NCI-H2171 treated with DMSO at 0.1 percent for 48 hours (cell line): ENCODE data around the gene KRT7.

ENCODE experiments used
- DNase-seq: peaks from one replicate; lab custom pipeline; 2025; lab: John Stamatoyannopoulos, UW

The KRT7 gene

DNA sequence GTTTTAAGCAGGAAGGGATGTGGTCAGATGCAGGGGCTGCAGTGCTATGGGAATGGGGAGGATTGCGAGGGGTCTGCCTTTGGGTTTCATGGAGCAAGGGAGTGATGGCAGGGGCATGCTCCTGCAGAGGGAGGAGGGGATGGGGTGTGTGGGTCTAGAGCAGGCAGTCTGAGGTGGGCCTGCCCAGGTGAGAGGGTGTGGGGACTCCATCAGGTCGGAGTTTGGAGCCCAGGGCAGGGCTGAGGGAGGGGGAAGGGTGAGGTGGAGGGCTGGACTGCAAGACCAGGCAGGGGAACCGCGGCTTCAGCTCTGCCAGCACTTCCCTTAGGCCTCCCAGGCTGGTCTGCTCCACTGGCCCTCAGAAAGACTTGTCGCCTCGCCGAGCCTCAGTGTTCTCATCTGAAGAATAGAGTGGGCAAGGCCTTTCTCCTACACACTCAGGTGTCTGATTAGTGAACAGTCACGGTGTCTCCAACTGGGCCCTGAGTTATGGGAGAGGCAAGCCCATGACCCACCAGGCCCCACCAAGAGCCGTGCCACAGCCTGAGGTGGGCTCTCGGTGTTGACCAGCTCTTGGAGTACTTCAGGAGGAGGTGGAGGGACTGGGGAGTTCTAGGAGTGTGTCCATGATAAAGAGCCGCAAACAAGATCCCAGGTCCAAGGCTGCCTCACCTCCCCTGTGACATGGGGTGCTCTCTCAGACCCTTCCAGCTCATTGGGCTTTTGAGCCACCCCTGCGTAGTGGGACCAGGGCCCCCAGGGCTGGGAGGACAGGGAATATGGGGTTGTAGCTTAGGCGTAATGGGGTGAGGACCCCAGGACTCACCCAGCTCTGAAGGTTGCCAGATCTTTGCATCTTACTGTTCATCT, 21.1 kb upstream of the KRT7 start:
- DNase-seq: no peak

DNA sequence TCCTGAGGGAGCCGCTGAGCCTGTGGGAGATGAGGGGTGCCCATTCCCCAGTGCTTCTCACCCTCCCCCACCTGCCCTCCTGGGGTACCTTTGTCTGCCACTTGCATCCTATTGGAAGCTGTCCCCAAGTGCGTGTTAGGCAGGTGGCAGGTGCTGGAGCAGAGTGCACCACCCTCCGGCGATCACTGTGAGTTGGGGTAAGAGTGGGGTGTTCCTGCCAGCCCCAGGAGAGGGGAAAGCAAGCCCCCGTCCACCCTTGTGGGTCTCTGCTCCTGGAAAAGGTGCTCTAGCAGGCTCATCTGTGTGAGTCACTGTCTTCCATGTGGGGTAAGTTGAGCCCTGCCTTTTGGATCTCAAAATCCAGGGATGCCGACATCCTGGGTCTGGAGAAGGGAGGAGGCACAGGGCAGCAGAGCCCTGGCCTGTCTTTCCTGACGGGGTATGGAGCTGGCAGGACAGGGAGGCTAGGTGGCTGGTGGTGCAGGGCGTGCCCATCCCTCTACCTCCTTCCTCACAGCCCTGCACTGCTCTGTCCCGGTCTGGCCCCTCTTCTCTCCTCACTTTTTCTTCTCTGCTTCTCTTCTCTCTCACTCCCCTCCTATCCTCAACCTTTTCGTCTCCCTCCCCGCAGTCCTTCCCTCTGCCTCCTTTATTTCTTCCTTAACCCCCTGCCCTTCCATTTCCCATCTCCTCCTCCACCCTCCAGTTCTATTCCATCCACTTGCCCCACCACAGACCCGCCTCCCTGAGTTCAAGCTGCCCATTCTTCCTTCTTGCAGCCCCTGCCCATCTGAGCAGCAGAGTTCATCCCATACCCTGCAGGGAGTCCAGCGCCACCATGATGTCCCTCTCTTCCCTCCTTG, 20.1 kb upstream of the KRT7 start:
- DNase-seq: no peak

DNA sequence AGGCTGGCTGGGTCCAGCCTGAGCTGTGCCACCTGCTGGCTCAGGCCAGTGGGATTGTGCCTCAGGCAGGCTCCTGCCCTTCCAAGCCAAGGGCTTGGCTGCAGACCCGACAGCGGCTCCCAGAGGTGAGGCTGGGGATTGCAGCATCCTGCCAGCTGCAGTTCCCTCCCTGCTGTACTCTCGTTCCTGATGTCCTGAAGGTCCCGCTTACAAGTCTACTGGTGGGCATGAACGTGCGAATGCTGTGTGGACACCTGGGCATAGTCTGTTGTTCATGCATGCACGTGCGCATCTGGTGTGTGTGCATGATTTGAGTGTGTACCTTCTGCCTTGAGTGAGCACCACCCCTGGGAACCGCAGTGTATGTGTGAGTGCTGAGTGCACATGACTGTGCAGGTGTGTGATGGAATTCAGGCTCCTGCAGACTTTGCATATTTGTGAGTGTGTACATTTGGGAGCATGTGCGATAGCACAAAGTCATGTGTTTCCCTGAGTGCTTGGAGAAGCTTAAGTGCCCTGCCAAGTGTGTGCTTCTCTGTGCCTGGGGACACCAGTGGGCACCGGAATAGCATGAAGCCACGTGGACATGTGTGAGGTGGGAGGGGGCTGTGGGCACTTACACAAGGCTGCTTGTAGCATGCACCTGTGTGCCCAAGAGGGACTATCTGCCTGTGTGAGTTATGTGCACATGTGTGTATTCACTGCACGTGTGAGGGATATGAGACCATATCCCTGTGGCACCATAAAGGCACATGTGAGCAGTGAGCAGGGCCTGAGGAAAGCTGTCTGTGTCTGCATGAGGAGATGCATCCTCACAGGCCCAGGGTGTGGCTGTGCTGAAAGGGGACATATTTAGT, 19.3 kb upstream of the KRT7 start:
- no peak for DNase-seq

DNA sequence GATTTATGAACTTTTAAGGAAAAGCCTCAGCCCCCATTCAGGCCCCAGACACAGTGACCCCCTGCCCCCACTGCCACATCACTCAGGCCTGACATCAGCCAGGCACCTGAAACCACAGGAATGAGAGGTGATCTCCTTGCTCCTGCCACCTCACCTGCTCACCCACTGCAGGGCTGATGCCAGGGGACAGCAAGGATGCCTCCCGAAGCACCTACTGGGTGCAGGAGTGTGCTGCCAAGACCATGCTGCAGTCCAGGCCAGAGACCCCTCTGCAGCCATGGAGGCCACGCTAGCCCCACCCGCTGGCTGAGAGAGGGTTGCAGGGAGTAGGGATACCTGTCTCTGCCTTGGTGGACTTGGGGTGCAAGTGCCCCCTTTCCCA, 18.6 kb upstream of the KRT7 start:
- no peak for DNase-seq

DNA sequence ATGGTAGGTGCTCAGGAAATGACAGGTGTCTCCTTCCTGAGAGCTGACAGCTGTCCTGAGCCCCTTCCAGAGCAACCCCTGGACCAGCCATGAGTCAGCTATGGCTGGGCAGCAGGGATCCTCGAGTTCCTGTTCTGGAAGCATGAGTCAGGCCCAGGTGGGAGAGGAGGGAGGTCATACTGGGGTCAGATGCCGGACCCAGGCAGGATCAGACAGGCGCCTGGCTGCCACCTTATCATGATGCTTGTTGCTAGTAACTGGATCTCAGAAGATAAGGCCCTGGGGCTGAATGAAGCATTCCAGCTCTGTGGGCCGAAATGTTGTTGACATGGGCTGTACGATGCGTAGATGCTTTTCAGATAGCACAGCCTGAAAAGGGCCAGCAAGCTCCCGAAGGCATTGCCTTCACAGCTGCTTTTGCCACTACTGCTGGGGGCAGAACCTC, 17.4 kb upstream of the KRT7 start:
- no peak for DNase-seq

DNA sequence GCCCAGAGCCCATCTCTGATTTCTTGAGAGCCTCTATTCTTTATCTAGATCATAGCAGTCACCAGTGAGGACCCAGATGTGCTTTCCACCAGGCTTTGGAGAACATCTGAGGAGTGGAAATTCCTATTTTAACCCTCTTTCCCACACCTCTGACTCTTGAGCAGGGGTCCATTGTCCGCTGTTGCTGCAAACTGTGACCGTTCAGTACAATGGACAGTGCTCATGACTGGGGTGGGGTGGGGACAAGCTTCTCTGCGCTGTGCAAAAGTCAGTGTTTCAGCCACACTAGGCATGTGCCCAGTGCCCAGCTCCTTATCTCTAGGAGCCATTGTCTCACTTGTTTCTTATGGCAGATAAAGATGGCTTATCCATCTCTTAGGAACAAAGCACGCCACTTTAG, 16.9 kb upstream of the KRT7 start:
- no peak for DNase-seq

DNA sequence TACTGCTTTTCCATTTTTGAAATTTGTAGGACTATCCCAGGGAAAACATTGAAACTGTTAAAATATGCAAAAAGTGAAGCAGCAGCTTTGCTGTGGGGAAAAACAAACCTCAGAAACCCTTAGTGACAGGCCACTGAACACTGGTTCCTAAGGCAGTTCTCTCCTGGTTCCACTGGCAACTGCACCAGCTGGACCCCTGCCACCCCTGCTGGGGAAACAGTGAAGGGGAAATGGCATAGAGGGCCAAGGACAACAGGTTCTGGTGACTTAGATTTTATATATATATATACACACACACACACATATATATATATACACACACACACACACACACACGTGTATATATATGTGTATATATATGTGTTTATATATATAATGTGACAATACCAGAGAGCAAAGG, 16.2 kb upstream of the KRT7 start:
- no peak for DNase-seq

DNA sequence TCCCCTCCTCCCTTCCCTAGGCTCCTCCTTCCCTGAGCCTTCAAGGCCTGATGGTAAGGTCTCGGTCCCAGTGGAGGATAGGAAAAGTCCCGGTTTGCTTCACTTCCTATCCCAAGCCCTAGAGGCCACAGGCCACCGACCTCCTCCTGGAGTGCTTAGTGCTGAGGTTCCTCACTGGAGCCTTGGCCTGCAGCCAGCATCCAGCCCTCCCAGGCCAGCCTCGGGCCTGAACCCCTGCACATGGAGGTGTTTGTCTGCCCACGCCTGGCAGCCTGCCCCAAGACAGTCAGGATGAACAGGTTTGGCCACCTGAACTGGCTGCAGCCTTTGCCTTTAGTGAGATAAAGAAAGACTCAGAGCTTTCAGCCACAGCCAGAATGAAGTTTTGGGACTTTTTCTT, 15.8 kb upstream of the KRT7 start:
- no peak for DNase-seq

DNA sequence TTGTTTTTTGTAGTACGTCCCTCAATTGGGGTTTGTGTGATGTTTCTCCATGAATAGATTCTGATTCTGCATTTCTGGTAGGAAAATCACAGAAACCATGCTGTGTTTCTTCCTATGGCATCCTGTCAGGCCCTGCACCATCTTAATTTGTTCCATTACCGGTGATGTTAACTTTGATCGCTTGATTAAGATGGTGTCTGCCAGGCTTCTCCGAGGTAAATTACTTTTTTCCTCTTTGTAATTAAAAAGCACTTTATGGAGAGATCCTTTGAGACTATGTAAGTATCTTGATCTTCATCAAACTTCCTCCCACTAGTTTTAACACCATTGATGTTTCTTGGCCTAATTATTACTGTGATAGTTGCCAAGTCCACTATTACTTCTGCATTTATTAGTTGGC, 15.0 kb upstream of the KRT7 start:
- no peak for DNase-seq

DNA sequence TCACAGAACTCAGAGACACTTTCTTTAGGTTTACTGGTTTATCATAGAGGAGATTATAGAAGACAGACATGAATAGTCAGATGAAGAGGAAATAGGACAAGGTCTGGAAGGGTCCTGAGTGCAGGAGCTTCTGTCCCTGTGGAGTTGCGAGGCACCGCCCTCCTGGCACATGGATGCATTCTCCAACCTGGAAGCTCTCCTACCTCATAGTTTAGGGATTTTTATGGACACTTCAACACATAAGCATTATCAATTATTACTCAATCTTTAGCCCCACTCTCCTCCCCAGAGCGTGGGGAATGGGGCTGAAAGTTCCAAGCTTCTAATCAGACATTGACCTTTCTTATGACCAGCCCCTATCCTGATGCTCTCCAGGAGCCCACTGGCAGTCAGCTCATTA, 12.6 kb upstream of the KRT7 start:
- DNase-seq: no peak

DNA sequence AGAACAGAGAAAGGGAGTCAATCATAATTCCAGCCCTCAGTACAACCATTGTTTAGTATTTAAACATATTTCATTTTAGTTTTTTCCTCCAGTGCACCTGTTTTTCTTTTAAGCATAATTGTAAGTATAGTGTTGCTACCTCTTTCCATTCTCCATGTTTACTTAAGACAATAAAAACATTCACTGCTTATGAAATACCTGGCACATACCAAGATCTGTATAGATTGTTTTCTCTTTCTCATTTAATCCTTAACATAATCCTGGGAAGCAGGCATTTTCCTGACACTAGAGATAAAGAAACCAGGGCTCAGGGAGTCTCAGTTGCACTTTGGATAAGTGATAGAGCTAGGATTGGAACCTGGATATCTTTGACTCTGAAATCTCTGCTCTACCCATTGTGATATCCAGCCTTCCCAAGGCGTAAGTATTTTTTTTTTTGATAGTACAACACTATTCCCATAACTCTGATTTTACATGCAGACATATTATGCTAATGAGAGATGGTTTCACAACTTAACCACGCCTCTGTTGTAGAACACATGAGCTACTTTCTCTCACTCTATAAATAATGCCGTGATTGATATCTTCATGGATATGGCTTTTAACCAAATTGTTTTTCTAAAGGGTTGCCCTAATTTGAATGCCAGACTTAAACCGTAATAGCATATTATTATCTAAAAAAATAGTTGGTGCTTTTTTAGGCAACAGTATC, 11.8 kb upstream of the KRT7 start:
- DNase-seq: no peak

DNA sequence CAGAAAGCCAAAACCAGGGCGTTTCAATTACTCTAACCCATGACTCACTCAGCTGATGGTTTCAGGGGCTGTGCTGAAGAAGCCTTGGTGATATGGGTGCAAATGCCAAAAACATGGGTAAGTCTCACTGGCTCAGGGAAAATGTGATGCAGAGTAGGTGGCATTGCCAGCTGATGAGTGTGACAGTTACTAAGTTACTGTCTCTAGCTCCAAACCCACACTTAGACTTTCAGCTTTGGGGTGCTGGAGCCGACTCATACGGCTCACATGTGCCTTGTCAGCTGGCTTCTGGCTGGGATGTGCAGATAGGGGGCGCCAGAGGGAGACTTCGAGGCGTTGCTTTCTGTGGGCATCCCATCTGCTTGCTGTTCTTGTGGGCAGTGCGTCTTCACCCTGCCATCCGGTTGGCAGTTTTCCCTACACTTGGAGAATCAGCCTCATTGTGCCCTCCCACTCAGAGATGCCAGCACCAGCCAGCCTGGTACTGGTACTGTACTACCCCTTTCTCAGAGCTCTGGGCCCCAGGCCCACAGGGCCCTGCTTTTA, 11.1 kb upstream of the KRT7 start:
- DNase-seq: no peak

DNA sequence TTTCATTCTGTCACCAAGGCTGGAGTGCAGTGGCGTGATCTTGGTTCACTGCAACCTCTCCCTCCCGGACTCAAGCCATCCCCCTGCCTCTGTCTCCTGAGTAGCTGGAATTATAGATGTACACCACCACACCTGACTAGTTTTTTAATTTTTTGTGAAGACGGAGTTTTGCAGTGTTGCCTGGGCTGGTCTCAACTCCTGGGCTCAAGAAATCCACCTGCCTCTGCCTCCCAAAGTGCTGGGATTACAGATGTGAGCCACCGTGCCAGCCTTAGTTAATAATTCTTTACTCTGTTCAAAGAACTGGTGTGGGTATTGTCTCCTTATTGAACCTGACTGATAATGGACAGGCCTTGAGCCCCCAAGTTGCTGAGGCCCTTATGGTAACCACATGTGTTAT, 10.4 kb upstream of the KRT7 start:
- no peak for DNase-seq

DNA sequence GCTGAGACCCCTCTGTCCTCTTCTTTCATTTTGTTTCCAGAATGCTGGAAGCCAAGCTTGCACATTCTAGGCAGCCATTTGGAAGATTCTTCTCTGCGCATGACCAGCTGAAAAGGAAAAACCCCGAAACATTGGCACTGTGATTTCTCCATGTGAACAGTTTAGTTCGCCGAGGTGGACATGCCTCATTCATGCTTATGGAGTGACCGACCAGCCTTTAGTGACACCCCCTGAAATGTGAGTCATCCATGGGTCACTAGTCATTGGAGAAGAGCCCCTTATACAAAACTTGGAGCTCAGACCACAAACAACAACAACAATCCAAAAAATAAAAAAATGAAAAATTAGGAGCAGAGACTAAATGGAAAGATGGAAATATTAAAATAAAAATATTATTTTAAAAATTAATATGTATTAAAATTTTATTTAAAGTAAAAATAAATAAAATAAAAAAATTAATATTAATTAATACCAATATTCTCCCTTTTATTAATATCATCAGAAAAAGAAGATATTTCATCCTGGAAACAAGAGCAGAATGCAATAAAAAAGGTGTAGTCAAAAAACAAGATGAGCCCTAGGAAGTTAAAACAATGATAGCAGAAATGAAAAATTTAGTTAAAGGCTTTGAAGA, 9.5 kb upstream of the KRT7 start:
- no peak for DNase-seq

DNA sequence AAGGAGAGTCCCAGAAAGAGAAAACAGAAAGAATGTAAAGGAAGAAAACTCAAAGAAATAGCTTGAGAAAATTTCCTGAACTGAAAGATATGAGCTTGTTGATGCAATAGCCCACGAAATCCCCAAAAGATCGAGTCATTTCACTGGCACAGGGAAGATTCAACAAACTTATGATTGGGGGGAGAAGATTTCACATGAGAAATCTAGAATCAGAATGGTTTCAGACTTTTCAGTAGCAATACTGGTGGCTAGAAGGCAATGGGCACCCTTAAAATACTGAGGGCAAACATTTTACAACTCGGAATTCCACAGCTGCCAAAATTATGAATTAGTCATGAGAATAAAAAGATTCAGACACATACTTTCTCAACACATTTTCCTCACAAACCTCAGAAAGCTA, 8.9 kb upstream of the KRT7 start:
- DNase-seq: no peak

DNA sequence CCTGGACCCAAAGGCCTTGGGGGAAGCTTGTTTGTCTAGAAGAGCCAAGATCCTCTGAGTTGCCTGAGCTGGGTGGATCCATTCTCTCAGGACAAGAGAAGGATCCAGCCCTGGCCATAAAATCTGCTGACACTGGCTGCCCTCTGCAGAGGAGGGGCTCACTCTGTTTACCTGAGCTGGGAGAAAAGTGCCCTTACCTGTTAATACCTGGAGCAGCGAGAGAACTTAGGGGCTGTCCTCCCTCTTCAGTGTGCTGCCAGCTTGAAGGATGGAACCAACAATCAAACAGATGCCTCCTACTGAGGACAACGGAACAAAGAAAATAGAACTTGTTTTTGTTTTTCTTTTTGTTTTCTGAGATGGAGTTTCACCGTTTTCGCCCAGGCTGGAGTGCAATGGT, 7.3 kb upstream of the KRT7 start:
- DNase-seq: no peak

DNA sequence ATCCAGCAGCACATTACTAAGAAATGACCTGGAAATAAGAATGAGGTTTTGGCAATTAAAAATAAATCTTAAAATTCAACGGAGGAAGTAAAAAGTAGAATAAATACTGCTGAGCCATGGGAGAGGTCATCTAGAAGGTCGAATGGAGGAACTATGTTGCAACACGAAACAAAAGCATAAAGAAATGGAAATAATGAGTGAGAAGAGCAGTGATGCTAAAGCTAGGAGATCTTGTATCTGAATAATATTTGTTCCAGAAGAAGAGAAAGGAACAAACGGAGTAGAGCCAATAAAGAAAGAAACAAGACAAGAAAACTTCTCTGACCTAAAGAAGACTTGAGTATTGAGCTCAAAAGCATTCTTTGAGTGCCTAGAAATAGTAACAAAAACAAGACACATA, 6.6 kb upstream of the KRT7 start:
- no peak for DNase-seq

DNA sequence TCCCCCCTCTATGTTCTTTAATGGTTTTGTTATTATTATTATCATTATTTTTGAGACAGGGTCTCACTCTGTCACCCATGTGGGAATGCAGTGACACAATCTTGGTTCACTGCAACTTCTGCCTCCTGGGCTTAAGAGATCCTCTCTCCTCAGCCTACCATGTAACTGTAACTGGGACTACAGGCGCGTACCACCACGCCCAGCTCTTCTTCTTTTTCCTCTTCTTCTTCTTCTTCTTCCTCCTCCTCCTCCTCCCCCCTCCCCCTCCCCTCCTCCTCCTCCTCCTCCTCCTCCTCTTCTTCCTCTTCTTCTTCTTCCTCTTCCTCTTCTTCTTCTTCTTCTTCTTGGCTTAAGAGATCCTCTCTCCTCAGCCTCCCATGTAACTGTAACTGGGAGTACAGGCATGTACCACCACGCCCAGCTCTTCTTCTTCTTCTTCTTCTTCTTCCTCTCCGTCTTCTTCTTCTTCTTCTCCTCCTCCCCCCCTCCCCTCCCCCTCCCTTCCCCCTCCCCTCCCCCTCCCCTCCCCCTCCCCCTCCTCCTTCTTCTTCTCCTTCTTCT, 5.4 kb upstream of the KRT7 start:
- DNase-seq: no peak

DNA sequence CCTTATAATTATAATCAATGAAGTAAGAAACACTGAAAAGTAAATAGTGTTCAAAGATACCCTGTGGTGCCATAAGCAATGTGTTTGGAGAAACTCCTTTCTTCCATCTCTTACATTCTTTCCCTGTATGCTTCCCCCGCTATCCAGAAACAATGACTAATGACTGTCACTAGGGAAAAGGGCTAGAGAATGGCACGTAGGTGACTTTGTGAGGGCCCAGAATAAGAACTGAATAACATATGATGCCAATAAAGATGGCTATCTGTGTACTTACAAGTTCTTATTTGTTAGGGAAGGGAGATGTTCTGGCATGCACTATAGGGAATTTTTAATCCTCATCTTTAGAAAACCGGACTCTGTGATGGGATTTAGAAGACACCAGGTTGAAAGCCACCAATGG, 4.7 kb upstream of the KRT7 start:
- no peak for DNase-seq

DNA sequence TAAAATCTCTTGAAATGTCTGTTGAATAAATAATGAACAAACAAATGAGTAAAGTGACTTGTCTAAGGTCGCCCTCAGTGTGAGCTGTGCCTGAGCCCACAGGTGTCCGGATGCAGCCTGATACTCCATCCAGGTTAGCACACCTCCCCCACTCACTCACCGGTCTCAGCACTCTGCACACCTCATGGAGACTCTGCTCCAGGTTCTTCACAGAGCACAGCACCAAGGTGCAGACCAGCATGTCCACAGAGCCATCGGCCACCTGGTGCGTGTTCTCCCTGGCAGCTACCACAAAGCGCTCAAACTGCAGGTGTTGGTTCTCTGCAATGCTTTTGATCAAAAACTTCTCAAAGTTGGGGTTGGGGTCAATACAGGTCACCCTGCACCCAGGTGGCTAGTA, 4.1 kb upstream of the KRT7 start:
- no peak for DNase-seq
